ENCODE results near the gene SLC6A11. TPM values are rescaled to one million over a fixed set of nuclear protein-coding genes. Genes with fewer than 3 reads are reported as not detected.

SLC6A11 gene
- total and polyA plus RNA-seq, 2 of the 13 experiments (the other 11 are each of a cell fraction or from before 2014, with no cell fraction given) = 17.9 to 34.5 TPM

DNA sequence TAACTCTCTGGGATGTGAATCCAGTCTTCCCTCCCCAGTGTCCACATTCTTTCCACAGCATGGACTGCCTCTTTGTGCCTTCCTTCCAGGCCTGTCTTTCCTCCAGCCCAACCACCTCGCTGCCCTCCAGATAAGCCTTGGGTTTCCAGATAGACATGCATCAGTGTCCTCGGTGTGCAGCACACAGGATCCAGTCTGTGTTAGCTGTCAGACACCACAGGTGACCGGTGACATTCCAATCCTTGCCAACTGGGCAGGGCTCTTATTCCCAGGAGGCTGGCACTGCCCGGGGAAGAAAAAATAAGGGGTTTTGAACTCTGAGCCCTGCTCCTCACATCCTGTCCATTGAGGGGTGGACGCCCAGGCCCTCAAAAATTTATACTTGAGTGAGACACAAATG, 170.6 kb downstream of the SLC6A11 start:
- no TSS peak for BruUV-seq (replicated peaks)
- Histone ChIP-seq H3K79me2 (ENCODE audit: insufficient read depth, low read length) (no peaks in the 10 kb centered on the region), H3K27me3 (ENCODE audit: control insufficient read depth in 1 of 2, insufficient read depth in 2 of 2, low read length in 2 of 2) (peaks cover 0 to 14% of the 10 kb centered on the region in 2 experiments; a peak in 2 of 5 replicates), H3K4me3 (replicated peaks in 1 of 3; ENCODE audit: insufficient read depth in 1 of 3, low read depth in 2 of 3, low read length in 3 of 3) (no peak overlapping the region), H4K20me1 (ENCODE audit: insufficient read depth, low read length) (no peaks in the 10 kb centered on the region), H3K27ac (ENCODE audit: extremely low read length, insufficient read depth, low read length) (no peak overlapping the region), H3K9ac (ENCODE audit: insufficient read depth, low read depth, low read length) (no peak overlapping the region), H2AFZ (ENCODE audit: low read length) (no peak overlapping the region), H3K4me1 (ENCODE audit: insufficient read depth, low read length) (peaks cover 18% of the 10 kb centered on the region), H3K9me3 (ENCODE audit: low read length) (no peaks in the 10 kb centered on the region), H3K36me3 (replicated peaks in 1 of 2; ENCODE audit: control insufficient read depth in 1 of 2, insufficient read depth in 2 of 2, low read length in 2 of 2) (no peaks in the 10 kb centered on the region), H3K4me2 (ENCODE audit: low read depth, low read length) (no peak overlapping the region)
- POLR2A ChIA-PET = no interaction called here
- ATAC-seq = no peak
- CTCF ChIA-PET (ENCODE audit: low intra/inter-chr PET ratio, low total read pairs) = no interaction called here
- DNase-seq (ENCODE audit: low spot score) = no peak
- TF ChIP-seq ZNF282 (IDR thresholded peaks at IDR 0.05; ENCODE audit: partially characterized antibody) = no peak
- no peak for TF ChIP-seq JUNB (CRISPR knock-in tag; IDR thresholded peaks at IDR 0.05; ENCODE audit: borderline replicate concordance)
- TF ChIP-seq ZNF331 (CRISPR knock-in tag; IDR thresholded peaks at IDR 0.05) = no peak
- TF ChIP-seq, protein P1, sequence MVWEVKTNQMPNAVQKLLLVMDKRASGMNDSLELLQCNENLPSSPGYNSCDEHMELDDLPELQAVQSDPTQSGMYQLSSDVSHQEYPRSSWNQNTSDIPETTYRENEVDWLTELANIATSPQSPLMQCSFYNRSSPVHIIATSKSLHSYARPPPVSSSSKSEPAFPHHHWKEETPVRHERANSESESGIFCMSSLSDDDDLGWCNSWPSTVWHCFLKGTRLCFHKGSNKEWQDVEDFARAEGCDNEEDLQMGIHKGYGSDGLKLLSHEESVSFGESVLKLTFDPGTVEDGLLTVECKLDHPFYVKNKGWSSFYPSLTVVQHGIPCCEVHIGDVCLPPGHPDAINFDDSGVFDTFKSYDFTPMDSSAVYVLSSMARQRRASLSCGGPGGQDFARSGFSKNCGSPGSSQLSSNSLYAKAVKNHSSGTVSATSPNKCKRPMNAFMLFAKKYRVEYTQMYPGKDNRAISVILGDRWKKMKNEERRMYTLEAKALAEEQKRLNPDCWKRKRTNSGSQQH (CRISPR knock-in tag; IDR thresholded peaks at IDR 0.05; ENCODE audit: low read depth) = no peak
- no peak for TF ChIP-seq NR2C2 (CRISPR knock-in tag; IDR thresholded peaks at IDR 0.05; ENCODE audit: borderline replicate concordance)
- no peak for TF ChIP-seq HOXA3 (CRISPR knock-in tag; IDR thresholded peaks at IDR 0.05)
- no peak for TF ChIP-seq TSC22D2 (CRISPR knock-in tag; IDR thresholded peaks at IDR 0.05; ENCODE audit: borderline replicate concordance)
- no peak for TF ChIP-seq NFRKB (IDR thresholded peaks at IDR 0.05)
- no peak for TF ChIP-seq PAF1 (CRISPR knock-in tag; IDR thresholded peaks at IDR 0.05)
- no peak for TF ChIP-seq U2AF2 (IDR thresholded peaks at IDR 0.05; ENCODE audit: low read depth, low read length)
- no peak for TF ChIP-seq PPARG (CRISPR knock-in tag; conservative IDR thresholded peaks at IDR 0.05)
- no peak for TF ChIP-seq MEIS1 (CRISPR knock-in tag; IDR thresholded peaks at IDR 0.05; ENCODE audit: borderline replicate concordance)
- no peak for TF ChIP-seq ZSCAN12 (CRISPR knock-in tag; IDR thresholded peaks at IDR 0.05)
- no peak for TF ChIP-seq ZEB1 (IDR thresholded peaks at IDR 0.05; ENCODE audit: insufficient replicate concordance, low read depth)
- TF ChIP-seq RCOR2 (CRISPR knock-in tag; IDR thresholded peaks at IDR 0.05) = no peak
- TF ChIP-seq, protein P2, sequence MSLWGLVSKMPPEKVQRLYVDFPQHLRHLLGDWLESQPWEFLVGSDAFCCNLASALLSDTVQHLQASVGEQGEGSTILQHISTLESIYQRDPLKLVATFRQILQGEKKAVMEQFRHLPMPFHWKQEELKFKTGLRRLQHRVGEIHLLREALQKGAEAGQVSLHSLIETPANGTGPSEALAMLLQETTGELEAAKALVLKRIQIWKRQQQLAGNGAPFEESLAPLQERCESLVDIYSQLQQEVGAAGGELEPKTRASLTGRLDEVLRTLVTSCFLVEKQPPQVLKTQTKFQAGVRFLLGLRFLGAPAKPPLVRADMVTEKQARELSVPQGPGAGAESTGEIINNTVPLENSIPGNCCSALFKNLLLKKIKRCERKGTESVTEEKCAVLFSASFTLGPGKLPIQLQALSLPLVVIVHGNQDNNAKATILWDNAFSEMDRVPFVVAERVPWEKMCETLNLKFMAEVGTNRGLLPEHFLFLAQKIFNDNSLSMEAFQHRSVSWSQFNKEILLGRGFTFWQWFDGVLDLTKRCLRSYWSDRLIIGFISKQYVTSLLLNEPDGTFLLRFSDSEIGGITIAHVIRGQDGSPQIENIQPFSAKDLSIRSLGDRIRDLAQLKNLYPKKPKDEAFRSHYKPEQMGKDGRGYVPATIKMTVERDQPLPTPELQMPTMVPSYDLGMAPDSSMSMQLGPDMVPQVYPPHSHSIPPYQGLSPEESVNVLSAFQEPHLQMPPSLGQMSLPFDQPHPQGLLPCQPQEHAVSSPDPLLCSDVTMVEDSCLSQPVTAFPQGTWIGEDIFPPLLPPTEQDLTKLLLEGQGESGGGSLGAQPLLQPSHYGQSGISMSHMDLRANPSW (CRISPR knock-in tag; IDR thresholded peaks at IDR 0.05; ENCODE audit: borderline replicate concordance) = no peak
- FAIRE-seq = no peak
- in situ Hi-C loops (cut with HindIII; ENCODE audit: extremely low pct_ligation_motif_present, low pct_unique_long_range_greater_than_20kb) (no loop called here), intact Hi-C loops (cut with micrococcal nuclease; ENCODE audit: unreplicated experiment) (no loop called here)
- 13% methylated on average over 3 of the region's 5 CpGs for WGBS (ENCODE audit: low lambda C conversion rate)

All from HepG2 (cell line).